WTC11 (cell line): ENCODE measurements around the gene DNMT3A. TPM values are rescaled to one million over a fixed set of nuclear protein-coding genes. Genes with fewer than 3 reads are reported as not detected.

ENCODE experiments used
- ARID4B ChIP-seq: sonication (generic); formaldehyde crosslinking; IDR thresholded peaks from 2 replicates; pipeline ENCODE4 v1.8.0; 2023; ENCODE audit warnings: missing genetic modification reagents, mild to moderate bottlenecking, borderline replicate concordance
- CBFB ChIP-seq: sonication (generic); formaldehyde crosslinking; IDR thresholded peaks from 2 replicates; pipeline ENCODE4 v1.8.1; 2022; ENCODE audit warnings: mild to moderate bottlenecking, low read depth, missing genetic modification reagents
- ELF4 ChIP-seq: sonication (generic); formaldehyde crosslinking; IDR thresholded peaks from 2 replicates; pipeline ENCODE4 v1.8.1; 2022; ENCODE audit warnings: low read depth, mild to moderate bottlenecking, moderate library complexity, missing genetic modification reagents
- ERG ChIP-seq: fragments of 250-450 bp; sonication (Bioruptor Pico); IDR thresholded peaks from 2 replicates; pipeline ENCODE4 v1.8.0; 2021; ENCODE audit warnings: mild to moderate bottlenecking
- FOXP4 ChIP-seq: sonication (generic); formaldehyde crosslinking; IDR thresholded peaks from 2 replicates; pipeline ENCODE4 v1.8.0; 2022; ENCODE audit warnings: mild to moderate bottlenecking, missing genetic modification reagents
- GABPB1 ChIP-seq: sonication (generic); formaldehyde crosslinking; IDR thresholded peaks from 2 replicates; pipeline ENCODE4 v1.8.1; 2023; ENCODE audit warnings: mild to moderate bottlenecking, missing genetic modification reagents
- HMGA2 ChIP-seq: fragments of 250-450 bp; sonication (Bioruptor Pico); IDR thresholded peaks from 2 replicates; pipeline ENCODE4 v1.4.0; 2021; ENCODE audit warnings: mild to moderate bottlenecking, moderate library complexity
- JAZF1 ChIP-seq: fragments of 250-450 bp; sonication (Bioruptor Pico); IDR thresholded peaks from 2 replicates; pipeline ENCODE4 v1.9.0; 2021; ENCODE audit warnings: moderate library complexity, mild to moderate bottlenecking, inconsistent platforms
- JUN ChIP-seq: sonication (generic); formaldehyde crosslinking; IDR thresholded peaks from 2 replicates; pipeline ENCODE4 v1.8.0; 2023; ENCODE audit warnings: mild to moderate bottlenecking, missing genetic modification reagents
- MLX ChIP-seq: sonication (generic); formaldehyde crosslinking; IDR thresholded peaks from 2 replicates; pipeline ENCODE4 v1.8.1; 2023; ENCODE audit warnings: mild to moderate bottlenecking, missing genetic modification reagents, moderate library complexity
- NFE2L1 ChIP-seq: sonication (generic); formaldehyde crosslinking; IDR thresholded peaks from 2 replicates; pipeline ENCODE4 v1.8.1; 2023; ENCODE audit warnings: missing genetic modification reagents
- NR2C2 ChIP-seq: sonication (generic); formaldehyde crosslinking; IDR thresholded peaks from 2 replicates; pipeline ENCODE4 v1.8.0; 2022; ENCODE audit warnings: mild to moderate bottlenecking, missing genetic modification reagents
- RORB ChIP-seq: fragments of 250-450 bp; sonication (Bioruptor Pico); IDR thresholded peaks from 2 replicates; pipeline ENCODE4 v1.9.0; 2021; ENCODE audit warnings: mild to moderate bottlenecking
- SOX15 ChIP-seq: fragments of 250-450 bp; sonication (Bioruptor Pico); IDR thresholded peaks from 2 replicates; pipeline ENCODE4 v1.9.0; 2021; ENCODE audit warnings: mild to moderate bottlenecking
- STAT6 ChIP-seq: sonication (generic); formaldehyde crosslinking; conservative IDR thresholded peaks from 2 replicates; pipeline ENCODE4 v1.8.1; 2023; ENCODE audit warnings: mild to moderate bottlenecking, low read depth, missing genetic modification reagents, moderate library complexity
- TCF7 ChIP-seq: sonication (generic); formaldehyde crosslinking; IDR thresholded peaks from 2 replicates; pipeline ENCODE4 v1.8.0; 2022; ENCODE audit warnings: mild to moderate bottlenecking, low read depth, missing genetic modification reagents, moderate library complexity
- USF1 ChIP-seq: sonication (generic); formaldehyde crosslinking; IDR thresholded peaks from 2 replicates; pipeline ENCODE4 v1.8.0; 2022; ENCODE audit warnings: mild to moderate bottlenecking, missing genetic modification reagents
- ZBTB43 ChIP-seq: sonication (generic); formaldehyde crosslinking; IDR thresholded peaks from 2 replicates; pipeline ENCODE4 v1.8.1; 2023; ENCODE audit warnings: mild to moderate bottlenecking, missing genetic modification reagents
- ZNF219 ChIP-seq: sonication (generic); formaldehyde crosslinking; IDR thresholded peaks from 2 replicates; pipeline ENCODE4 v1.8.0; 2023; ENCODE audit warnings: missing genetic modification reagents, mild to moderate bottlenecking, borderline replicate concordance
- ZNF232 ChIP-seq: sonication (generic); formaldehyde crosslinking; IDR thresholded peaks from 2 replicates; pipeline ENCODE4 v1.8.0; 2022; ENCODE audit warnings: mild to moderate bottlenecking, missing genetic modification reagents
- ZNF263 ChIP-seq: sonication (generic); formaldehyde crosslinking; IDR thresholded peaks from 2 replicates; pipeline ENCODE4 v1.8.1; 2022; ENCODE audit warnings: low read depth, mild to moderate bottlenecking, moderate library complexity, missing genetic modification reagents
- ZNF416 ChIP-seq: fragments of 250-450 bp; sonication (Bioruptor Pico); IDR thresholded peaks from 2 replicates; pipeline ENCODE4 v1.9.0; 2021; ENCODE audit warnings: mild to moderate bottlenecking, inconsistent platforms
- total RNA-seq: library from RNA; stranded (reverse); gene quantifications from 3 replicates; pipeline ENCODE4 v1.2.3, GENCODE V29; 2021

The DNMT3A gene
- total RNA-seq, 1 experiment from 2014 or later = 154 TPM

GRCh38 chr2:25342372-25343186, 854 bp upstream of the DNMT3A start (continued):
- TF ChIP-seq TCF7 (CRISPR knock-in tag) = 0 out of 2 replicates have a peak, but pooled peaks have one; percentile 57
- TF ChIP-seq JUN = peak; percentile 77; the same call in 1 of the 2 replicates
- no peak; the same call in 1 of the 2 replicates for TF ChIP-seq ZBTB43 (CRISPR knock-in tag)
- 0 out of 2 replicates have a peak, but pooled peaks have one; percentile 44 for TF ChIP-seq STAT6
- TF ChIP-seq FOXP4 = peak; percentile 87; the same call in 1 of the 2 replicates
- 0 out of 2 replicates have a peak, but pooled peaks have one; percentile 73 for TF ChIP-seq MLX
- 0 out of 2 replicates have a peak, but pooled peaks have one; percentile 36 for TF ChIP-seq ZNF232 (CRISPR knock-in tag)
- no peak for TF ChIP-seq HMGA2 (CRISPR knock-in tag)
- 0 out of 2 replicates have a peak, but pooled peaks have one; percentile 42 for TF ChIP-seq CBFB
- TF ChIP-seq GABPB1 (CRISPR knock-in tag) = peak; percentile 72
- 0 out of 2 replicates have a peak, but pooled peaks have one; percentile 68 for TF ChIP-seq NR2C2 (CRISPR knock-in tag)
- no peak for TF ChIP-seq ERG
- TF ChIP-seq ARID4B = peak; percentile 96
- TF ChIP-seq ZNF263 (CRISPR knock-in tag) = 0 out of 2 replicates have a peak, but pooled peaks have one; percentile 35
- TF ChIP-seq ELF4 = no peak
- peak; percentile 81; the same call in 1 of the 2 replicates for TF ChIP-seq ZNF219 (CRISPR knock-in tag)
- no peak for TF ChIP-seq JAZF1
- peak; percentile 69 for TF ChIP-seq USF1 (CRISPR knock-in tag)
- no peak for TF ChIP-seq SOX15 (CRISPR knock-in tag)
- 0 out of 2 replicates have a peak, but pooled peaks have one; percentile 59 for TF ChIP-seq NFE2L1 (CRISPR knock-in tag)
- no peak for TF ChIP-seq ZNF416
- no peak for TF ChIP-seq RORB
